BJ (cell line): ENCODE results near the gene DAPP1. TPM values are rescaled to one million over a fixed set of nuclear protein-coding genes. Genes with fewer than 3 reads are reported as not detected.

Source experiments
- CTCF ChIA-PET: fragments of 350-600 bp; formaldehyde crosslinking; extraction: SDS; loops from one replicate; lab custom pipeline; 2021; ENCODE audit warnings: antibody characterized with exemption, inconsistent platforms; lab: Yijun Ruan, JAX
- POLR2A ChIA-PET: fragments of 300-600 bp; sonication (Branson Sonifier 250); formaldehyde crosslinking; extraction: SDS; loops from one replicate; lab custom pipeline; 2021; ENCODE audit warnings: antibody characterized with exemption; lab: Charles Lee
- DNase-seq: peaks from one replicate; pipeline ENCODE4 v3.0.0-alpha.2; 2011; ENCODE audit warnings: low read depth
- H3K27me3 ChIP-seq: 2 replicates; pipeline ENCODE4 v1.6.0; 2011; ENCODE audit warnings: low read length; ENCODE audit not compliant: control insufficient read depth, insufficient read depth
- H3K36me3 ChIP-seq: 2 replicates; pipeline ENCODE4 v1.5.1; 2011; ENCODE audit warnings: low read length; ENCODE audit not compliant: control insufficient read depth, insufficient read depth
- H3K4me3 ChIP-seq: 2 replicates; pipeline ENCODE4 v1.5.1; 2011; ENCODE audit warnings: low read depth, mild to moderate bottlenecking, control low read depth, low read length
- CTCF ChIP-seq: IDR thresholded peaks from 2 replicates; pipeline ENCODE4 v1.5.1; 2011; ENCODE audit warnings: low read depth, mild to moderate bottlenecking, control low read depth, inconsistent platforms, low read length, moderate library complexity; ENCODE audit not compliant: insufficient read depth
- polyA plus RNA-seq: library from polyadenylated mRNA; depleted of rRNA; stranded (reverse); fragments of >200 nt; gene quantifications from 2 replicates; pipeline ENCODE4 v1.2.3, GENCODE V29; 2011

Gene DAPP1
- polyA plus RNA-seq, 1 experiment = not detected

GRCh38 chr4:99835942-99836341 is 19.3 kb downstream of the DAPP1 start:
- ChIA-PET POLR2A (no interaction called here), CTCF (interaction anchor here (2.1 kb wide), 1 partner anchor 10 kb away, joined by 6 read pairs; no protein-coding TSS in a partner anchor)
- no peak for DNase-seq
- no peak overlapping the region for H3K4me3 ChIP-seq
- no peak for TF ChIP-seq CTCF
- no peaks in the 10 kb centered on the region for H3K36me3 ChIP-seq
- no peaks in the 10 kb centered on the region for H3K27me3 ChIP-seq

DNA sequence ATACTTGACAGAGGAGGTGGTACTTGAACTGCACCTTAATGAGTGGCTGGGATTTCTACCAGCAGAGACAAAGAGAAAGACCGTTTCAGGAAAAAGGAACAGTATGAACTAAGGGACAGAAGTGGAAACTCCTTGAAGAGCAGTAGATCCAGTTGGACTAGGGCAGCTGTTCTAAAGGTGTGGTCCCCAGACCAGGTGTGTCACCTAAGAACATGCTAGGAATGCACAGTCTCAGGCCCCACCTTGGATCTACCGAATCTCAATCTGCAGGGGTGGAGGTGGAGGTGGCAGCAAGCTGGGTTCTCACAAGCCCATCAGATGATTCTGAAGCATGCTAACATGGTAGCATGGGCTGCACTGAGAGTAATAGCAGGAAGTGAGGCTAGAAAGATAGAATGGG is 22.3 kb downstream of the DAPP1 start:
- POLR2A ChIA-PET = no interaction called here

GRCh38 chr4:99841129-99841528 is 24.5 kb downstream of the DAPP1 start:
- H3K27me3 ChIP-seq = no peaks in the 10 kb centered on the region
- H3K36me3 ChIP-seq = no peaks in the 10 kb centered on the region
- DNase-seq = no peak
- ChIA-PET POLR2A (no interaction called here), CTCF (no interaction called here)
- no peak overlapping the region for H3K4me3 ChIP-seq
- TF ChIP-seq CTCF = no peak

More for the DNA sequence above, 22.3 kb downstream of the DAPP1 start:
- Histone ChIP-seq H3K4me3 (no peak overlapping the region), H3K36me3 (no peaks in the 10 kb centered on the region), H3K27me3 (no peaks in the 10 kb centered on the region)
- CTCF ChIA-PET = no interaction called here
- no peak for TF ChIP-seq CTCF
- DNase-seq = no peak

- no peak for TF ChIP-seq CTCF
- DNase-seq = no peak
- POLR2A ChIA-PET = no interaction called here
- CTCF ChIA-PET = no interaction called here
- no peak overlapping the region for H3K4me3 ChIP-seq
- H3K27me3 ChIP-seq = no peaks in the 10 kb centered on the region
- H3K36me3 ChIP-seq = no peaks in the 10 kb centered on the region
Measured at GRCh38 chr4:99843413-99843812, 26.8 kb downstream of the DAPP1 start.

DNA sequence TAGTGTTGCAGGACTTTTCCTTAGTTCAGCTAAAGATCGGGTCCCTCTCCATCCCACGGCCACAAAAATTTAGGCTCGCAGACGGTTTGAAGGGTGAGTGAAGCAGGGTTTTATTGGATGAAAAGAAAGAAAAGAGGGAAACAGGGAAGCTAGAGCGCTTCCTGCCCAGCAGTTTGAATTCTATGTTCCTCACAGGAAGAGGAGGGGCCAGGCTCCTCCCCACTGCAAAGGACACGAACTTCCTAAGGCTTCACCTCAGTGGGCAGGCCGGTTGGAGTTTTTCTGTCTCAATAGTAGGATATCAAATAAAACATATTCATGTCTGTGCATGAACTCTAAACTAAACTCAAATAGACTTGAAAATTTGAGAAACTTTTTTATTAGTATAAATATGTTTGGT is 27.4 kb downstream of the DAPP1 start:
- CTCF ChIA-PET = no interaction called here
- Histone ChIP-seq H3K36me3 (no peaks in the 10 kb centered on the region), H3K4me3 (no peak overlapping the region), H3K27me3 (no peaks in the 10 kb centered on the region)
- POLR2A ChIA-PET = no interaction called here
- no peak for DNase-seq
- no peak for TF ChIP-seq CTCF
